HG02884 (cell line): ENCODE measurements around the gene OPHN1.

ENCODE experiments used
- ATAC-seq: cut with Tn5 transposase; IDR thresholded peaks from one replicate; pipeline ENCODE4 v1.9.1; 2021; ENCODE audit warnings: mild to moderate bottlenecking, moderate library complexity; ENCODE audit not compliant: unreplicated experiment

Gene OPHN1

DNA sequence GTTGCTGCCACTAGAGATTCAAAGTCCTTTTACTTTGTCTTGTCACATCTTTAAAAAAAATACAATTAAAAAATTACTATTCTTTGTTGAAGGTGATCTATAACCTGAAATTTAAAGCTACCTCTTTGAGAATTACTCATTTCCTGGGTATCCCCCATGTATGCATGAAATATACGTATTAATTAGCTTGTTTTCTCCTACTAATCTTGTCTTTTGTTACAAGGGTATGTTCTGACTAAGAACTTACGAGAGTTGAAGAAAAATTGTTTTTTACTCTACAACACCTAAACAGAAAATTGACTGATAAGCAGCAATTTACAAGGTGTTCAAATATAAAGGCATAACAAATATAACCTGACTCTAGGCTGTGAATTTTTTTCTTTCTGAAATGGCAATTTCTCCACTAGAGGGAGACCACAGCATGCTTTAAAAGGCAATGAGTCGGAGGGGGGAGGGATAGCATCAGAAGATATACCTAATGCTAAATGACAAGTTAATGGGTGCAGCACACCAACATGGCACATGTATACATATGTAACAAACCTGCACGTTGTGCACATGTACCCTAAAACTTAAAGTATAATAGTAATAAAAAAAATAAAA lies 249.6 kb downstream of the OPHN1 start:
- ATAC-seq, result no peak

DNA sequence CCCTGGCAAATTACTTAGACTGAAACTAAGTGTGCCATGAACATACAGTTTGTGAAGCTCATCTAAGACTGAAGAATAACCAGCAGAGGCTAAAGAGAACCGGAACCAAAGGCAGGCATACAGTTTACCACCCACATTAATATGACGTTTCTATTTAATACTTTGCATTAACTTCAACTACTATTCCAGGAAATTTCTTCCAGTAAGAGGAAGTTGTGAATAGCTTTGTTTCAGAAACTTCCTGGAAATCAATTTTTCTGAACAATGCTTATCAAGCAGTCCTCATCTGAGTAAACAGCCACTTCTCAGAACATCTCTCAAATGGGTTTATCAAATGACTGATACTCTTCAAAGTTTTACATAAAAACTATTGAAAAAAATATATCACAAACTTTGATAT lies 252.7 kb downstream of the OPHN1 start:
- no peak for ATAC-seq

DNA sequence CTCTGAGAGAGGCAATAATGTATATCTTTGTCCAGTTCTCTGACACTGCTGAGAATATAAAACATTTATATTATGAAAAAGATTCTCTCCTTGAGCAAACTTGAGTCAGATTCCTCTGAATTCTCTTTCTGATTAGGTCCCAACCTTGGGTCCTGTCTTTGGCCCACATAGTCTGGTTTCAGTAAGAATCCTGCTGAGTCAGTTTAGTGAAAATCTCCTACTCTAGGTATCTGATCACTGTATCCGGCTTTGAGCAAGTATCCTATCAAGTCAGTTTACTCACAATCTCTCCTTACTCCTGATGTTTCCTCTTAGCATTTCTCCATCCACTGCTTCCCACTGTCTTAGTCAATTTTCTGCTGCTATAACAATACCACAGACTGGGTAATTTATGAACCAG lies 253.9 kb downstream of the OPHN1 start:
- ATAC-seq, result no peak

DNA sequence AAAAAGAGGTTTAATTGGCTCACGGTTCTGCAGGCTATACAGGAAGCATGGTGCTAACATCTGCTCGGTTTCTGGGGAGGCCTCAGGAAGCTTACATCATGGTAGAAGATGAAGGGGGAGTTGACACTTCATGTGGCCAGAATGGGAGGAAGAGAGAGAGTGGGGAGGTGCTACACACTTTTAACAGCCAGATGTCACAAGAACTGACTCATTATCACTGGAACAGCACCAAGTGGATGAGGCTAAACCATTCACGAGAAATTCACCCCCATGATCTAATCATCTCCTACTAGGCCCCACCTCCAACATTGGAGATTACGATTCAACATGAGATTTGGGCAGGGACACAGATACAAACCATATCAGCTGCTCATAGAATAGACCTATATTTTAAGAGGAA lies 255.8 kb downstream of the OPHN1 start:
- ATAC-seq, result no peak

DNA sequence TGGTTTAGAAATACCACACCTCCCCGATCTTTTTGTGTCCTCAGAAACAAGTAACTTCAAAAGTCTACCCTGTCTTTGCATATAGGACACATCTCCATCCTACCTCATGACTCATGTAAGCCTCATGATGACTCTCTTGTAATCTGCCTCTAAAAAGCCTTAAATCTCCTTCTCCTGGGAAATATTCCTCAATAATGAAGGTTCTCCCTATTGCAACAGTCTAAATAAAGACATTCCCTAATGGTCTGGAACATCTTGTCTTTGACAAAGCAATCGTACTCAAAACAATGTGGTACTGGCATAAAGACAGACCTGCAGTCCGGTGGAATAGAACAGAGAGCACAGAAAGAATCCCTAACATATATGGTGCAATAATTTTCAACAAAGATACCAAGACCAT lies 257.7 kb downstream of the OPHN1 start:
- no peak for ATAC-seq

DNA sequence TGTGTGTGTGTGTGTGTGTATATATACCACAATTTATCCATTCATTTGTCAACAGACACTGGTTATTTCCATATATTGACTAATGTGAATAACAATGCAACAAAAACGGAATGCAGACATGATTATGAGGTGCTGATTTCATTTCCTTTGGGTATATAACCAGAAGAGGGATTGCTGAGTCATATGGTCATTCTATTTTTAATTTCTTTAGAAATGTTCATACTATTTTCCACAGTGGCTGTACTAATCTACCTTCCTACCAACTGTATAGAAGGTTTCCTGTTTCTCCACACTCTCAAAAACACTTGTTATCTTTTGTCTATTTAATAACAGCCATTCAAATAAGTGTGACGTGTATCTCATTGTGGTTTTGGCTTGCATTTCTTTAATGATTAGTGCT lies 269.9 kb downstream of the OPHN1 start:
- no peak for ATAC-seq

DNA sequence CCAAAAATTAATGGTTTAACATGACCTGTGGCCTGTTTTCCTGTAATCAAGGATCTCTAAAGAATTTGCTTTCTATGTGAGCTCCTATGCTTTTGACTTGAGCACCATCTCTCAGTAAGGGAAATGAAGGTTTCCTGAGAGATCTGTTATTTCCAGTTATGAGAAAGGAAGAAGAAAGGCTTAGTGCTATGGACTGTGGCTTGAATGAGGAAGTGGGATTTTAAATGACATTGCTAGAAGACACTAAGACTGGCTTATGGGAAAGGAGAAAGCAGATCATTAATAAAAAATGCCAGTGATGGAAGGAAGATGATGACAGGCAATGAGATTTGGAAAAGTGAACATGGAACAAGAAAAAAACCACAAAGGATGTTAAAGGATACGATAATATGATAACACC lies 285.4 kb downstream of the OPHN1 start:
- no peak for ATAC-seq

DNA sequence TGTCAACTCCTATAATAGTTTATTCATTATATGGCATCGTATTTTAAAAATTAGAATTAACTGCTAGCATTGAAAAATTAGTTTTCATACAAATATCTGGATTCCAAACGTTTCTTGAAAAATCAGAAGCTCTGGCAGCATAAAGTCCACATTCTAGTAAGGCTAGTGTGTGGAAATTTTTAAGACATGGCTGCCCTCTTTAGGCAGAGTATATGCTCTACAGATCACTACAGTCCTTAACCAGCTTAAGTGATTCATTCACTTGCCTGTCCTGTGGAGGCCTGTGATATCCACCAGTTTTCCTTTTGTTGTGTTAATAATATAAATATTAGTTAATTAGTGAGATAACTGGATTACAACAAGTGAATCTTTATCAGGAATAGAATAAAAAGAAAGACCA lies 287.2 kb downstream of the OPHN1 start:
- no peak for ATAC-seq

DNA sequence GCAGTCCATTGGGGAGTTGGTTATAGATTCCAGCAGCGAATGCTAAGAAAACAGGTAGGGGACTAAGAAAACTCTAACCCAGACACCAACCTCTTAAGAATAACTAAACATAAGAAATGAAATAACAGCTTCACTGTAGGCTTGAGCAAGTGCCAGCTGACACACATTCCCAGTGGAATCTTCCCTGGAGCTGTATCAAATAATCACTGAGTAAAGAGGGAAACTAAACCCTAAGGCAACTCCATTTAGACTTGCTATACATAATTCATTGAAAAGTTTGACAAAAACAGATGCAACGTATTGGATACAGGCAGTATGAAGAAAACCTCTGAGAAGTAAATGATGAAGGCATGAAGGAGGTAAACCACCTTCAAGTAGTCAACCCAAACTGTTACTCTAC lies 293.5 kb downstream of the OPHN1 start:
- ATAC-seq, result no peak

DNA sequence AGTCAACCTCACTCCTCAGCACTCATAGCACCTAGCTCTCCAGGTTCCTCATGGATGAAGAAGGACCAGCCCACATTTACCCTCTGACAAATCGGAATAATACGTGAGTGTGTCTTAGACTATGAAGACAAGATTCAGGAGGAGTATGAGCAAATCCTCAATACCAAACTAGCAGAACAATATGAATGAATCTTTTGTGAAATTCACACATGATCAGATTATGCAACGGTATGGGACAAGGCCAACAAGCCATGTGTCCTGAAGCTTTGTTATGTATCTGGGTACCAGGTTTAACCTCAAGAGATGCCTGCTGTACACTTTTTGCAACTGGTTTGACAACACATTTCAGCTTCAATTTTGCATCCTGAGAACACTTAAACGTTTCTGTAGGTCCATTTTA lies 300.1 kb downstream of the OPHN1 start:
- no peak for ATAC-seq

DNA sequence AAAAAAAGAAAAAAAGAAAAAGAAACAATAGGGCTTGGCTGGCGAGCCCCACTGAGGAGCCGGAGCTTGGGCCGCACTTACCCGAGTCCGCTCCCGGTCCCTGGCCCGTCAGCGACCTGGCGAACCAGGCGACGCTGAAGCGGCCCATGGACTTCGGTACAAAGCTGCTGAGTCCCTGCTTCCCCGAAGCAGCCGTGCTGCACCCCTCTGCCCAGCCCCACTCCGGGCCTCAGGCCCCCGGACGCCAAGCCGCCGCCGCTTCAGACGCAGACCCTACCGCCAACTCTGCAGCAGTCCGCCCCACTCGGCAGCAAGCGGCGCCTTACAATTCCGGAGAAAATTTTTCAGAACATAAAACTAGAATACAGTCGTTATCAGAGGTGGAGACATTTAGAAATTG lies 300.5 kb downstream of the OPHN1 start:
- ATAC-seq, result no peak

DNA sequence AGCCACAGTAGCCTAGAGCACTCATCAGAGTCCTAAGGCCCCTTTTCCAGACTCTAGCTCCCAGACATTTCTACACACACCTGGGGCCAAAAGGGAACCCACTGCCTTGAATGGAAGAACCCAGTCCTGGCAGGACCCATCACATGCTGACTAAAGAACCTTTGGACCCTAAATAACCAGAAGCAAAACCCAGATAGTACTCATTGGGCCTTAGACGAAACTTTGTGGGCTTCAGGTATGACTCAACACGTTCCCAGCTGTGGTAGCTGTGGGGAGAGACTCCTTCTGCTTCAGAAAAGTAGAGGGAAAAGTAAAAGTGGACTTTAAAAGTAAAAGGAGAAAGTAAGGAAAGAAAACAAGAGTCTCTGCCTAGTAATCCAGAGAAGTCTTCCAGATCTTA lies 311.5 kb downstream of the OPHN1 start:
- ATAC-seq, result no peak

DNA sequence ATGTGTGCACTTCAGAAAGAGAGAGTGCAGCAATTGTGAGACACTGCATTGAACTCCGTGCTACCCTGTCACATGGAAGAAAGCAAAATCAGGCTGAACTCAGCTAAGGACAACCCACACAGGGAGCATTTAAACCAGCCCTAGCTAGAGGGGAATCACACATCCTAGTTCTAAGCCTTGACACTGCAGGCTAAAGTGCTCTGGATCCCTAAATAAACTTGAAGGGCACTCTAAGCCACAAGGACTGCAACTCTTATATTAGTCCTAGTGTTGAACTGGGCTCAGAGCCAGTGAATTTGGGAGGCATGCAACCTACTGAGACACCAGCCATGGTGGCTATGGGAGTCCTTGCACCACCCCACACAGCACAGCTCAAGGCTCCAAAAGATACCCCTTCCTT lies 311.9 kb downstream of the OPHN1 start:
- no peak for ATAC-seq

DNA sequence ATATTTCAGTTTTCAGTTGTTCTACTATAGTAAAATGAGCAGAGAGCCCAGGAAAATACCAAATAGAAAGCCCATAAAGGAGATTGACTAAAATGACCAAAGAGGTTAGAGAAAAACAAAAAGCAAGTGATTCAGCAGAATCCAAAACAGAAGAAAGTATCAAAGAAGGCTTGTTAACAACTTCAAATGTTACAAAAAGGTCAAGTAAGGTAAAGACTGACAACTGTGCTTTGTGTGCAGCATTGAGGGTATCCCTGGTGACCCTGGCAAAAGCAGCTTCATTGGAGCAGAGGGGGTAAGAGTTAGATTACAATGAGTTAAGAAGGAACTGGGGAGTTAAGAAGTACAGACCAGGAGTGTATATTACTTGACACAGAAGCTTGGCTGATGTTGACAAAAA lies 317.9 kb downstream of the OPHN1 start:
- no peak for ATAC-seq

DNA sequence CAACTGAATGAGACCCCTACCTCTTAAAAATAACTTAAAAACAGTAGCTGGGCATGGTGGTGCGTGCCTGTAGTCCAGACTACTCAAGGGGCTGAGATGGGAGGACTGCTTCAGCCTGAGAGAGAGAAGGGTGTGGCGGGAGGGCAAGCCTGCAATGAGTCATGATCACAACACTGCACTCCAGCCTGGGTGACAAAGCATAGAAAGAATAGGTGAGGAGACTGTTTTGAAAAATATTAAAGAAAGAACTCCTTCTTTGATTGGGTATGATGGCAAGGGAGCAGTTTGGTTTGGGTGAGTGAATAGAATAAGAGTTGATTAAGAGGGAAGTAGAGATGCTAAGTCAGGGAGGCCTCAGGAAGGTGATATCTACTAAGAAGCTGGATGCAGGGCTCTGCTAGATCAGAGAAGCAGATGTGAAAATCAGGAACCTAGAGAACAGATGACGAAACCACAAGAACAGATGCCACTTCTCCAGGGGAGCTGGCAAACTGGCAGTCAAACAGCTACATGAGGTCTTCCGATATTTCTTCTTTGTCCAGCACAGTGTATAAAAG lies 318.6 kb downstream of the OPHN1 start:
- no peak for ATAC-seq

DNA sequence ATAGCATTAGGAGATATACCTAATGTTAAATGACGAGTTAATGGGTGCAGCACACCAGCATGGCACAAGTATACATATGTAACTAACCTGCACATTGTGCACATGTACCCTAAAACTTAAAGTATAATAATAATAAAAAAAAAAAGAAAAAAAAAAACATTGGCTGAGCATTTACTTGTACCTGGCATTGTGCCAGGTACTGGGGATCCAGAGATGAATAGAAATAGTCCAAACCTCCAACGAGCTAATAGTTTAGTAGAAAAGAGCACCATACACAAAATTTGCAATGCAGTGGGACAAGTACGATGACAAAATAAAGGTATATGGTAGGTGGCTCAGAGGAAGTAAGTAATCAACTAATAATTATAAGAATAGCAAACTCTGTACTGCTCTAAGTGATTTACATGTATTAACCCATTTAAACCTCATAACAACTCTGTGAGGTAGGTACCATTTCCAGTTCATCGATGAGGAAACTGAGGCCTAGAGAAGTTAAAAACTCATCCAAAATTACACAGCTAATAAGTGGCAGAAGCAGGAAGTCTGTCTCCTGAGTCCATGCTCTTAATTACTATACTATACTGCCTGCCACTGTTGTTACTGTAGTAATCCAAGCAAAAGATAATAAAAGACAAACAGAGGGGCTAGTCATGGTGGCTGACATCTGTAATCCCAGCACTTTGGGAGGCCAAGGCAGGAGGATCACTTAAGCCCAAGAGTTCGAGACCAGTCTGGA lies 319.3 kb downstream of the OPHN1 start:
- no peak for ATAC-seq

DNA sequence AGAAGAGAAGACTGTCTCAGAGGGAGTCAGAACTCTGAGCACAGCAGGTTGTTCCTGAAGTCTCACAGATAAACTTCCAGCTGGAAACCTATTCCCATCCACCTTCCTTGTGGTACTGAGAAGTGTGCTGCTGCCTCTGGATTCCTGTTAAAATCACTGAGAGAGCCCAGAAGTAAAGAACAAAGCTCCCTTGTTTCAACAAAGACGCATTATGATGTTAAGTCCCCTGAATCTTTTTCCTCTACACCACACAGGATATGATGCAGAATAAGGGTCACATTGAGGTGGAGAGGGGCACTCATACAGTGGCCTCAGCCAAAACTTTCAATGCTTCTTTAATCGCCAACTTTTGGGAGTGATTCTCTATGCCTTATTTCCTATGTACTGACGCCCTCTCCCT lies 321.0 kb downstream of the OPHN1 start:
- no peak for ATAC-seq

DNA sequence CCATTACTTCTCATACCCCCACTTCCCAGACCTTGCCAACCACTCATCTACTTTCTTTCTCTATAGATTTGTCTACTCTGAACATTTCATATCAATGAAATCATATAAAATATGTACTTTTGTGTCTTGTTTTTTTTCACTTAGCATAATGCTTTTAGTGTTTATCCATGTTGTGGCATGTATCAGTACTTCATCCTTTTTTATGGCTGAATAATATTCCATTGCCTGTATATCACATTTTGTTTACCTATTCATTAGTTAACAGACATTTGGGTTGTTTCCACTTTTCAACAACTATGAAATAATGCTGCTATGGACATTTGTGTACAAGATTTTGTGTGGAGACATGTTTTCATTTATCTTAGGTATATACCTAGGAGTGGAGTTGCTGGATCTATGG lies 324.1 kb downstream of the OPHN1 start:
- no peak for ATAC-seq

DNA sequence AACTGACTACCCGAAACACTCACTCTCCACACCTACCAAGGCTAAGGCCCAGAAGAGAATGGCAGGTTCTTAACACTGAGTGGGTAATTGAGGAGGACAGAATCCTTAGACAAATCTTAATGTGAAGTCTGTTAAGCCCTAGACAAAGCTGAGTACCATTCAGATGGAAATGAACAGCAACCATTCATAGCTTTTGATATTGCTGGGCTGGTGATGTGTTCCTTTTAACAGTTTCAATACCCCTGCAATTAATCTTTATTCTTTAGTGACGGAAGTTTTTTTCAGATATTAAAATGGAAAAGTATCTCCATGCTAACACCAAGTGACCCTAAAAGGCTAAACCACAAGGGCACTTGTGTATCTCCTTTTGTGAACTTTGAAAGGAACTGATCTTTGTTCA lies 334.9 kb downstream of the OPHN1 start:
- no peak for ATAC-seq

DNA sequence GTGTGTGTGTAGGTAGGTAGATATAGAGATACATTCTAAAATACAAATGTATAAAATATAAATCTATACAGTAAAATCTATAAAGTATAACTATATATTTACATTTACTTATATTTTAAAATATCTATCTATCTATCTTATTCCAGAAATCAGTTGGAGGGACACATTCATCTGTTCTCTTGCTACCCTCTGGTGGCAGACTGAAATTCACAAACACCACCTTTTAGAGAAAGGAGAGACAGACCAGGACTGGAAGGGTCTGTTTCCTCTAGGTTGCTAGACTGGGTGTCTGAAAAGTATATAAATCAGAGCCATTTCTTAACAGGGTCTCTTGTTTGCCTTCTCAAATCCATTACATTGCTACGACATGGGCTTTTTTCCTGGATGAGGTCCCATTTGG lies 343.0 kb downstream of the OPHN1 start:
- ATAC-seq, result no peak

DNA sequence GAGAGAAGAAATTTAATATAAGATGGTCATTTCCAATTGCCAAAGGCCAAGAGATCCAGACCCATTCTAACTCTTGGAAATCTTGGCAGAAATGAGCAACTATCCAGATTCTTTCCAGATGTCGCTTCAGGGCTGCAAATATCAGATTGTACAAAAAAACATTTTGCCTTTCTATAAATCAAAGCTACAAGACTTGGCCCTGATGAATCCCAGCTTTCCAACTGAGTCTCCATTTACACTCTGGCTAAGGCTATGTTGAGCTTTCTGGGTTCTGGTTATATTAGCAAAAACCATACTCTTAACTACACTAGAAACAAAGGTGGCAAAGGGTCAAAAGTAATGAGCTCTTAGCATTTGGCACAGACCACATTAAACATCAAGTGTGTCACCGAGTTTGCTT lies 345.8 kb downstream of the OPHN1 start:
- ATAC-seq, result no peak

DNA sequence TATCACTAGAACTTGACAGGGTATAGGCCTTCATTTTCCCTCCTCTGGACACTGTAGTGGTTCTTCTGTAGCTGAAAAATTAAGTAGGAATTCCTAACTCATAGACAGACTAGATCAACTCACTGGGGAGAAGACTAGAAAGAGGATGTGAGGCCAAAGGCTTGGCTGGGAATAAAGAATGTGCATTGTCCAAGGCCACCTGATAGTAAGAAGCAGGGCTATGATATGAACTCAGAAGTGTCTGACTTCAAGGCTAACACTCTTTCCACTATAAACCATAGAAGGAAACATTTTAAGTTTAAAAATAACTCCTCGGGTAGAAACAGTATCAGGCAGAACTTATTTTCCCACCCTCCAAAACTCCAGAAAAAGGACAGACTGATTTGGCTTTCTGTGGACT lies 346.6 kb downstream of the OPHN1 start:
- ATAC-seq, result no peak

DNA sequence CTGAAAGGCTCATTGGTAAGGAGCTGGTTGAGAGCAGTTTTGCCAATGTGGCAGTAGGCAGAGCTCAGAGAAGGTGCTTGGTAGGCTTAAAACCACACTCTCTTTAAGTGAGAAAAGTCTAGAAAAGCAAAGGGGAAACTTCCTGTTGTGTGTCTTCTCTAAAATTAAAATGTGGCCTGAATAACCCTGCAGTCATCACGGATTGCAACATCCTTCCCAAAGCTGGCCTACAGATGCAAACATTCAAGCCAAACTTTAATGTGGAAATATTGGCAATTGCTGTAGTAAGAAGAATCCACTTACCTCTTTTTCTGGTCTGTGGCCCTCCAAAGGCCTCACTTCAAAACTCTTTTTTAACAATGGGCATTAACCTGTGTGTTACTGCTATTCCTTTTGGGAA lies 348.5 kb downstream of the OPHN1 start:
- ATAC-seq, result no peak
